ENCODE measurements around the gene ANO9.

Gene ANO9

GRCh38 chr11:479311-479710 is 37.5 kb upstream of the ANO9 start:
- Histone ChIP-seq H3K27me3 (ENCODE audit: low read depth, low read length) (no peaks in the 10 kb centered on the region), H3K4me3 (ENCODE audit: low read depth in 1 of 2, low read length in 2 of 2) (no peak overlapping the region), H3K36me3 (ENCODE audit: control insufficient read depth in 1 of 2, insufficient read depth in 2 of 2, low read length in 2 of 2) (no peaks in the 10 kb centered on the region), H3K4me1 (ENCODE audit: control insufficient read depth in 1 of 2, insufficient read depth in 2 of 2, low read length in 2 of 2) (no peaks in the 10 kb centered on the region), H3K27ac (ENCODE audit: low read length) (no peak overlapping the region), H3K9me3 (ENCODE audit: control insufficient read depth in 1 of 2, low read length in 2 of 2) (no peaks in the 10 kb centered on the region)

GRCh38 chr11:477052-477715 is 35.4 kb upstream of the ANO9 start:
- Histone ChIP-seq H3K36me3 (ENCODE audit: control insufficient read depth in 1 of 2, insufficient read depth in 2 of 2, low read length in 2 of 2) (no peaks in the 10 kb centered on the region), H3K9me3 (ENCODE audit: control insufficient read depth in 1 of 2, low read length in 2 of 2) (no peaks in the 10 kb centered on the region), H3K4me1 (ENCODE audit: control insufficient read depth in 1 of 2, insufficient read depth in 2 of 2, low read length in 2 of 2) (no peaks in the 10 kb centered on the region), H3K27ac (ENCODE audit: low read length) (no peak overlapping the region), H3K27me3 (ENCODE audit: low read depth, low read length) (no peaks in the 10 kb centered on the region), H3K4me3 (ENCODE audit: low read depth in 1 of 2, low read length in 2 of 2) (no peak overlapping the region)

GRCh38 chr11:476416-476815 is 34.6 kb upstream of the ANO9 start:
- Histone ChIP-seq H3K4me1 (ENCODE audit: control insufficient read depth in 1 of 2, insufficient read depth in 2 of 2, low read length in 2 of 2) (no peaks in the 10 kb centered on the region), H3K27ac (ENCODE audit: low read length) (no peak overlapping the region), H3K36me3 (ENCODE audit: control insufficient read depth in 1 of 2, insufficient read depth in 2 of 2, low read length in 2 of 2) (no peaks in the 10 kb centered on the region), H3K9me3 (ENCODE audit: control insufficient read depth in 1 of 2, low read length in 2 of 2) (no peaks in the 10 kb centered on the region), H3K4me3 (ENCODE audit: low read depth in 1 of 2, low read length in 2 of 2) (no peak overlapping the region), H3K27me3 (ENCODE audit: low read depth, low read length) (no peaks in the 10 kb centered on the region)

GRCh38 chr11:475941-476340 is 34.1 kb upstream of the ANO9 start:
- no peaks in the 10 kb centered on the region for H3K9me3 ChIP-seq (ENCODE audit: control insufficient read depth in 1 of 2, low read length in 2 of 2)
- H3K4me3 ChIP-seq (ENCODE audit: low read depth in 1 of 2, low read length in 2 of 2) = no peak overlapping the region
- no peak overlapping the region for H3K27ac ChIP-seq (ENCODE audit: low read length)
- no peaks in the 10 kb centered on the region for H3K36me3 ChIP-seq (ENCODE audit: control insufficient read depth in 1 of 2, insufficient read depth in 2 of 2, low read length in 2 of 2)
- H3K4me1 ChIP-seq (ENCODE audit: control insufficient read depth in 1 of 2, insufficient read depth in 2 of 2, low read length in 2 of 2) = no peaks in the 10 kb centered on the region
- H3K27me3 ChIP-seq (ENCODE audit: low read depth, low read length) = no peaks in the 10 kb centered on the region

GRCh38 chr11:474914-475506 is 33.2 kb upstream of the ANO9 start:
- Histone ChIP-seq H3K4me1 (ENCODE audit: control insufficient read depth in 1 of 2, insufficient read depth in 2 of 2, low read length in 2 of 2) (peaks cover 0 to 3% of the 10 kb centered on the region in 2 donors), H3K9me3 (ENCODE audit: control insufficient read depth in 1 of 2, low read length in 2 of 2) (no peaks in the 10 kb centered on the region), H3K27ac (ENCODE audit: low read length) (no peak overlapping the region), H3K27me3 (ENCODE audit: low read depth, low read length) (no peaks in the 10 kb centered on the region), H3K36me3 (ENCODE audit: control insufficient read depth in 1 of 2, insufficient read depth in 2 of 2, low read length in 2 of 2) (no peaks in the 10 kb centered on the region), H3K4me3 (ENCODE audit: low read depth in 1 of 2, low read length in 2 of 2) (no peak overlapping the region)

- Histone ChIP-seq H3K4me3 (ENCODE audit: low read depth in 1 of 2, low read length in 2 of 2) (no peak overlapping the region), H3K27ac (ENCODE audit: low read length) (no peak overlapping the region), H3K9me3 (ENCODE audit: control insufficient read depth in 1 of 2, low read length in 2 of 2) (no peaks in the 10 kb centered on the region), H3K27me3 (ENCODE audit: low read depth, low read length) (no peaks in the 10 kb centered on the region), H3K4me1 (ENCODE audit: control insufficient read depth in 1 of 2, insufficient read depth in 2 of 2, low read length in 2 of 2) (peaks cover 0 to 9% of the 10 kb centered on the region in 2 donors), H3K36me3 (ENCODE audit: control insufficient read depth in 1 of 2, insufficient read depth in 2 of 2, low read length in 2 of 2) (no peaks in the 10 kb centered on the region)
These were observed 32.4 kb upstream of the ANO9 start for GRCh38 chr11:473962-474785.

- Histone ChIP-seq H3K27ac (ENCODE audit: low read length) (no peak overlapping the region), H3K9me3 (ENCODE audit: control insufficient read depth in 1 of 2, low read length in 2 of 2) (no peaks in the 10 kb centered on the region), H3K4me1 (ENCODE audit: control insufficient read depth in 1 of 2, insufficient read depth in 2 of 2, low read length in 2 of 2) (peaks cover 0 to 9% of the 10 kb centered on the region in 2 donors), H3K4me3 (ENCODE audit: low read depth in 1 of 2, low read length in 2 of 2) (no peak overlapping the region), H3K27me3 (ENCODE audit: low read depth, low read length) (no peaks in the 10 kb centered on the region), H3K36me3 (ENCODE audit: control insufficient read depth in 1 of 2, insufficient read depth in 2 of 2, low read length in 2 of 2) (no peaks in the 10 kb centered on the region)
These were observed 31.6 kb upstream of the ANO9 start for GRCh38 chr11:473415-473814.

GRCh38 chr11:472816-473215 is 31.0 kb upstream of the ANO9 start:
- Histone ChIP-seq H3K36me3 (ENCODE audit: control insufficient read depth in 1 of 2, insufficient read depth in 2 of 2, low read length in 2 of 2) (no peaks in the 10 kb centered on the region), H3K4me1 (ENCODE audit: control insufficient read depth in 1 of 2, insufficient read depth in 2 of 2, low read length in 2 of 2) (peaks cover 0 to 9% of the 10 kb centered on the region in 2 donors), H3K27ac (ENCODE audit: low read length) (no peak overlapping the region), H3K4me3 (ENCODE audit: low read depth in 1 of 2, low read length in 2 of 2) (no peak overlapping the region), H3K27me3 (ENCODE audit: low read depth, low read length) (no peaks in the 10 kb centered on the region), H3K9me3 (ENCODE audit: control insufficient read depth in 1 of 2, low read length in 2 of 2) (no peaks in the 10 kb centered on the region)

GRCh38 chr11:472272-472671 is 30.5 kb upstream of the ANO9 start:
- no peak overlapping the region for H3K4me3 ChIP-seq (ENCODE audit: low read depth in 1 of 2, low read length in 2 of 2)
- no peaks in the 10 kb centered on the region for H3K27me3 ChIP-seq (ENCODE audit: low read depth, low read length)
- no peak overlapping the region for H3K27ac ChIP-seq (ENCODE audit: low read length)
- no peaks in the 10 kb centered on the region for H3K36me3 ChIP-seq (ENCODE audit: control insufficient read depth in 1 of 2, insufficient read depth in 2 of 2, low read length in 2 of 2)
- peaks cover 0 to 9% of the 10 kb centered on the region in 2 donors for H3K4me1 ChIP-seq (ENCODE audit: control insufficient read depth in 1 of 2, insufficient read depth in 2 of 2, low read length in 2 of 2)
- no peaks in the 10 kb centered on the region for H3K9me3 ChIP-seq (ENCODE audit: control insufficient read depth in 1 of 2, low read length in 2 of 2)

- no peak overlapping the region for H3K27ac ChIP-seq (ENCODE audit: low read length)
These were observed 29.8 kb upstream of the ANO9 start for GRCh38 chr11:471468-472145.

More at GRCh38 chr11:471468-472145, 29.8 kb upstream of the ANO9 start:
- Histone ChIP-seq H3K36me3 (ENCODE audit: control insufficient read depth in 1 of 2, insufficient read depth in 2 of 2, low read length in 2 of 2) (no peaks in the 10 kb centered on the region), H3K27me3 (ENCODE audit: low read depth, low read length) (no peaks in the 10 kb centered on the region), H3K4me3 (ENCODE audit: low read depth in 1 of 2, low read length in 2 of 2) (no peak overlapping the region), H3K4me1 (ENCODE audit: control insufficient read depth in 1 of 2, insufficient read depth in 2 of 2, low read length in 2 of 2) (peaks cover 0 to 9% of the 10 kb centered on the region in 2 donors), H3K9me3 (ENCODE audit: control insufficient read depth in 1 of 2, low read length in 2 of 2) (no peaks in the 10 kb centered on the region)
